Ovary (tissue), 9 donors: ENCODE measurements around the gene FEV. TPM values are rescaled to one million over a fixed set of nuclear protein-coding genes. Genes with fewer than 3 reads are reported as not detected.

Source experiments
- DNase-seq, 5 donors: peaks; one replicate each; pipeline ENCODE4 v3.0.0-alpha.2; 2019 to 2020
- H3K27ac ChIP-seq, 2 donors: fragments of 200-600 bp; one replicate each; pipeline versions ENCODE4 v1.5.1 to v1.8.0; 2019 to 2022
- H3K27me3 ChIP-seq: fragments of 200-600 bp; one replicate; pipeline ENCODE4 v1.8.0; 2022
- H3K36me3 ChIP-seq: fragments of 200-600 bp; sonication (generic); one replicate; pipeline ENCODE4 v1.5.1; 2019
- H3K4me1 ChIP-seq: one replicate; pipeline ENCODE4 v1.8.1; 2013; ENCODE audit warnings: mild to moderate bottlenecking, moderate library complexity; ENCODE audit not compliant: insufficient read depth
- H3K4me3 ChIP-seq: fragments of 200-600 bp; sonication (generic); one replicate; pipeline ENCODE4 v1.5.1; 2017
- H3K9me3 ChIP-seq, 2 donors: fragments of 200-600 bp in 1 of 2; sonication (generic) in 1 of 2; one replicate each; pipeline versions ENCODE4 v1.5.1 to v1.8.1; 2013 to 2019; ENCODE audit warnings: mild to moderate bottlenecking in 1 of 2, moderate library complexity in 1 of 2
- CTCF ChIP-seq, 3 donors: fragments of 450-650 bp in 2 of 3; fragments of 200-600 bp in 1 of 3; IDR thresholded peaks; one replicate each; pipeline versions ENCODE4 v1.5.1 to v1.8.0; 2016 to 2022; ENCODE audit warnings: antibody characterized with exemption in 3 of 3, mild to moderate bottlenecking in 1 of 3
- EP300 ChIP-seq: sonication (generic); formaldehyde crosslinking; IDR thresholded peaks from one replicate; pipeline ENCODE4 v1.6.1; 2017; ENCODE audit warnings: antibody characterized with exemption
- POLR2A ChIP-seq: fragments of 450-650 bp; IDR thresholded peaks from one replicate; pipeline ENCODE4 v1.6.1; 2017; ENCODE audit warnings: antibody characterized with exemption, mild to moderate bottlenecking, moderate library complexity
- WGBS, 3 donors: extraction: QIAGEN DNeasy Blood & Tissue Kit in 1 of 3; methylation state at CpG; one replicate each; pipeline versions ENCODE4 v1.1.5 to v1.1.7; 2013 to 2017; 5-methylcytosine and 5-hydroxymethylcytosine counted together
- intact Hi-C, 4 donors: fragments of 100-400 bp; cut with DNase I; formaldehyde crosslinking; loops; one replicate each; pipeline versions ENCODE4 v1.11.0 to v1.15.1; 2022 to 2023
- polyA plus RNA-seq, 2 donors: library from polyadenylated mRNA; stranded (reverse); fragments of 200-250 nt in 1 of 2; fragments of 350-450 nt in 1 of 2; fragmentation: Illumina TruSeq in 1 of 2; extraction: RNeasy Lipid Tissue Mini Kit (QIAGEN cat#74804) in 1 of 2; gene quantifications; one replicate each; pipeline ENCODE4 v1.2.3, GENCODE V29; 2013 to 2014
- total RNA-seq, 7 donors: library from RNA; depleted of rRNA in 2 of 7; stranded (reverse); fragments of >200 nt in 2 of 7; fragmentation: NEBNext Ultra II Directional in 3 of 7; extraction: Animal tissue kit (Norgen Biotek cat#: 25700) in 3 of 7; gene quantifications; one replicate each; pipeline versions ENCODE4 v1.1.0 to v1.2.4, GENCODE V29; 2016 to 2023
- donor health status: DM: no; HTN: no; CAD: no; lungs with moderate emphysema.
- donor health status: DM: no; HTN: no; CAD: no.
- donor health status: Bipolar disorder and iron deficiency.
- donor health status: DM: yes; HTN: yes; CAD: no.
- donor health status: DM: no; HTN: no; CAD: no.
- donor health status: DM: yes; HTN: yes; CAD: no.

FEV gene
- total and polyA plus RNA-seq, 9 donors, result 0.11 to 0.13 TPM; not detected in 7

- no peak overlapping the region for H3K27ac ChIP-seq
Measured at GRCh38 chr2:219001577-219002394, 16.8 kb upstream of the FEV start.

GRCh38 chr2:219001100-219001576, 16.2 kb upstream of the FEV start:
- intact Hi-C loops, result no loop called here
- Histone ChIP-seq H3K36me3 (no peaks in the 10 kb centered on the region), H3K4me1 (peaks cover 11% of the 10 kb centered on the region), H3K9me3 (no peaks in the 10 kb centered on the region), H3K27me3 (peaks cover 7% of the 10 kb centered on the region), H3K27ac (no peak overlapping the region), H3K4me3 (no peak overlapping the region)
- no peak for DNase-seq
- TF ChIP-seq CTCF (IDR thresholded peaks at IDR 0.05) (no peak), EP300 (no peak), POLR2A (no peak)
- WGBS, 3 donors, result 9 to 13% (median 10%) methylated on average over 26 of the region's 26 CpGs

More at GRCh38 chr2:219001577-219002394, 16.8 kb upstream of the FEV start:
- no peaks in the 10 kb centered on the region for H3K36me3 ChIP-seq
- peaks cover 11% of the 10 kb centered on the region for H3K4me1 ChIP-seq
- TF ChIP-seq CTCF (IDR thresholded peaks at IDR 0.05) (no peak), POLR2A (no peak), EP300 (no peak)
- WGBS, 3 donors, result 1% methylated on average over 44 to 70 of the region's 70 CpGs
- H3K27me3 ChIP-seq, result peaks cover 7% of the 10 kb centered on the region
- H3K9me3 ChIP-seq, result no peaks in the 10 kb centered on the region
- no peak overlapping the region for H3K4me3 ChIP-seq
- intact Hi-C loops, result no loop called here
- no peak for DNase-seq

- no peak for DNase-seq
- Histone ChIP-seq H3K27me3 (peaks cover 7% of the 10 kb centered on the region), H3K4me3 (no peak overlapping the region), H3K27ac (no peak overlapping the region), H3K9me3 (no peaks in the 10 kb centered on the region), H3K36me3 (no peaks in the 10 kb centered on the region), H3K4me1 (peaks cover 11% of the 10 kb centered on the region)
- 21 to 30% (median 25%) methylated on average over 8 of the region's 8 CpGs for WGBS, 3 donors
- intact Hi-C loops, result no loop called here
- TF ChIP-seq POLR2A, result no peak
- TF ChIP-seq CTCF (IDR thresholded peaks at IDR 0.05), result no peak
- no peak for TF ChIP-seq EP300
Measured at GRCh38 chr2:219000569-219000960, 15.6 kb upstream of the FEV start.

- 6 to 12% (median 8%) methylated on average over 9 of the region's 9 CpGs for WGBS, 3 donors
- Histone ChIP-seq H3K27me3 (peaks cover 12% of the 10 kb centered on the region), H3K9me3 (no peaks in the 10 kb centered on the region), H3K4me3 (no peak overlapping the region), H3K4me1 (peaks cover 11% of the 10 kb centered on the region), H3K27ac (no peak overlapping the region), H3K36me3 (no peaks in the 10 kb centered on the region)
- TF ChIP-seq EP300 (no peak), POLR2A (no peak), CTCF (IDR thresholded peaks at IDR 0.05) (no peak)
- intact Hi-C loops, result loop anchor here in 1 of 4 donors (10.0 kb wide), 1 partner anchor 155 kb away; no protein-coding TSS in a partner anchor
- DNase-seq, result no peak
Measured at GRCh38 chr2:218999881-219000568, 15.0 kb upstream of the FEV start.
